Measurements from ENCODE around the gene SEC61A1.

The SEC61A1 gene

DNA sequence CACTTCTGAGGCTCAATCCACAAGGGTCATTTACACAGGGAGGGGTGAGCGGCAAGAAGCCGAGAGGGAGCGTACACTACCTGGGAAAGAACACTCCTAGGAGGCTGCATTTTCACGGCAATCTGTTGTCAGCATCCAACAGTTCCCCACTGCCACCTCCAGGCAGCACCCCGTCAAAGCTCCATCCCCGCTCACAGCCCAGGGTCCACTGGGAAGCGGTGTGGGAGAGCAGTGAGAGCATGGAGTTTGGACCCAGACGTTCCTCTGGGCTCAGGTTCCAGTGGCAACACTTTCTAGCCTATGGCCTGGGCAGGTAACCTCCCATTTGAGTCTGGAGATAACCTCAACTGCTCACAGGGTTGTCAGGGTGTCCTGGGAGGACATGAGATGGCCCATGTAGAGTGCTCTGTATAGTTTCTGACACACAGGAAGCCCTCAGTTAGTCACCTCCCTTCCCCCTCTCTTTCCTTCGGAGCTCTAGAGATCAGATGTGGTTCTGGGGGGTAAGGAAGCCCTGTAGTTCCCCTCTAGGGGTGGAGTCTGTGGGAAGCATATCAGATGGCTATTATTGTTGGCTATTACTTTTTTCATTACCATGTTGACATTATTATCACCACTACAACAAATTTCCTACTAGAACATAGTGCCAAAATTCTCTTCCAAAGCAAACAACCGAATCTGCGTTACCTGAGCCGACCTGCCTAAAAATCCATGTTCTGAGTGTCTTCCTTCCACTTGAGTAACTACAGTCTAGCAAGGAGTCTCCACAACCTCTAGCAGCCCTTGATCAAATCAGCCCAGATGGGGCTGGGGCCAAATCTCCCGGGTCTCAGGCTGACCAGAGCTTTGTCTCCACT lies 42.3 kb downstream of the SEC61A1 start:
- TF ChIP-seq, protein P1, sequence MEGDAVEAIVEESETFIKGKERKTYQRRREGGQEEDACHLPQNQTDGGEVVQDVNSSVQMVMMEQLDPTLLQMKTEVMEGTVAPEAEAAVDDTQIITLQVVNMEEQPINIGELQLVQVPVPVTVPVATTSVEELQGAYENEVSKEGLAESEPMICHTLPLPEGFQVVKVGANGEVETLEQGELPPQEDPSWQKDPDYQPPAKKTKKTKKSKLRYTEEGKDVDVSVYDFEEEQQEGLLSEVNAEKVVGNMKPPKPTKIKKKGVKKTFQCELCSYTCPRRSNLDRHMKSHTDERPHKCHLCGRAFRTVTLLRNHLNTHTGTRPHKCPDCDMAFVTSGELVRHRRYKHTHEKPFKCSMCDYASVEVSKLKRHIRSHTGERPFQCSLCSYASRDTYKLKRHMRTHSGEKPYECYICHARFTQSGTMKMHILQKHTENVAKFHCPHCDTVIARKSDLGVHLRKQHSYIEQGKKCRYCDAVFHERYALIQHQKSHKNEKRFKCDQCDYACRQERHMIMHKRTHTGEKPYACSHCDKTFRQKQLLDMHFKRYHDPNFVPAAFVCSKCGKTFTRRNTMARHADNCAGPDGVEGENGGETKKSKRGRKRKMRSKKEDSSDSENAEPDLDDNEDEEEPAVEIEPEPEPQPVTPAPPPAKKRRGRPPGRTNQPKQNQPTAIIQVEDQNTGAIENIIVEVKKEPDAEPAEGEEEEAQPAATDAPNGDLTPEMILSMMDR (IDR thresholded peaks at IDR 0.05; ENCODE audit: low read depth, low read length) = no peak
- no peak overlapping the region for H3K4me3 ChIP-seq (ENCODE audit: low read depth, low read length)

GRCh38 chr3:128095222-128095703 lies 43.0 kb downstream of the SEC61A1 start:
- H3K4me3 ChIP-seq (ENCODE audit: low read depth, low read length) = no peak overlapping the region
- TF ChIP-seq, protein P1 (IDR thresholded peaks at IDR 0.05; ENCODE audit: low read depth, low read length) = peak; percentile 74

- H3K4me3 ChIP-seq (ENCODE audit: low read depth, low read length) = no peak overlapping the region
- TF ChIP-seq, protein P1 (IDR thresholded peaks at IDR 0.05; ENCODE audit: low read depth, low read length) = no peak
Measured at GRCh38 chr3:128098234-128098633, 46.0 kb downstream of the SEC61A1 start.

DNA sequence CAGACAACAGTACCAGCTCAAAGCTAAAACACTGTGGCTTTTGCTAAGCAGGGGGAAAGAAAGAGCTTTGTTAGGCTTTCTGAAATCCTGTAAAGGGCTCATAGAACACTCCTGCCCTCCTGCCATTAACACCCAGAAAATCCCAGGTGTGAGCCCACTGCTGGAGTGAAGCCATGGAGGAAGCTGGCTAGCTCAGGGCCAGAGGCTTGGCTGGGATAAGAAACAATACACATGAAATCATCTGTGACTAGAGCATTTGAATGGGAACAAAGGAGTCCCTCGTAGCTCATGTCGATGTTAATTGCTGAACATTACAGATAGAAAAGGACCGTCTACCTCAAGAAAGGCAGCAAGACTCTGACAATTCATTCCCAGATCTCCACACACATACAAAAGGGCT lies 47.9 kb downstream of the SEC61A1 start:
- TF ChIP-seq, protein P1 (IDR thresholded peaks at IDR 0.05; ENCODE audit: low read depth, low read length) = no peak
- no peak overlapping the region for H3K4me3 ChIP-seq (ENCODE audit: low read depth, low read length)

GRCh38 chr3:128100638-128101037 lies 48.4 kb downstream of the SEC61A1 start:
- TF ChIP-seq, protein P1 (IDR thresholded peaks at IDR 0.05; ENCODE audit: low read depth, low read length) = no peak
- no peak overlapping the region for H3K4me3 ChIP-seq (ENCODE audit: low read depth, low read length)

GRCh38 chr3:128103136-128103676 lies 51.0 kb downstream of the SEC61A1 start:
- TF ChIP-seq, protein P1 (IDR thresholded peaks at IDR 0.05; ENCODE audit: low read depth, low read length) = no peak
- no peak overlapping the region for H3K4me3 ChIP-seq (ENCODE audit: low read depth, low read length)

- no peak overlapping the region for H3K4me3 ChIP-seq (ENCODE audit: low read depth, low read length)
- TF ChIP-seq, protein P1 (IDR thresholded peaks at IDR 0.05; ENCODE audit: low read depth, low read length) = no peak
Measured at GRCh38 chr3:128107834-128108233, 55.6 kb downstream of the SEC61A1 start.
